Nephron (organoid): Measurements from ENCODE around the gene DCAKD.
A peak's percentile ranks its signal among the peaks of the same experiment; 100 is the strongest.

Experiments
- H3K27ac Mint-ChIP-seq, 3 experiments: 2 replicates each; pipeline ENCODE4 v1.8.0; 2020; ENCODE audit warnings: mixed read lengths in 3 of 3, mild to moderate bottlenecking in 2 of 3, moderate library complexity in 1 of 3
- H3K27me3 Mint-ChIP-seq: 2 replicates; pipeline ENCODE4 v1.8.0; 2021; ENCODE audit warnings: low read depth, mild to moderate bottlenecking, moderate library complexity, mixed read lengths
- H3K36me3 Mint-ChIP-seq: 2 replicates; pipeline ENCODE4 v1.8.0; 2020; ENCODE audit warnings: low read depth, mixed read lengths
- H3K4me1 Mint-ChIP-seq: 2 replicates; pipeline ENCODE4 v1.8.0; 2020; ENCODE audit warnings: mixed read lengths
- H3K4me3 Mint-ChIP-seq, 3 experiments: 2 replicates each; pipeline ENCODE4 v1.8.0; 2020; ENCODE audit warnings: mild to moderate bottlenecking in 3 of 3, mixed read lengths in 3 of 3, moderate library complexity in 2 of 3
- H3K9me3 Mint-ChIP-seq: 2 replicates; pipeline ENCODE4 v1.8.0; 2020; ENCODE audit warnings: mixed read lengths
- TF ChIP-seq, protein P1 (sequence below), 3 experiments: fragments of 200-600 bp; sonication (generic); IDR thresholded peaks; one replicate each; pipeline ENCODE4 v1.5.0; 2021; ENCODE audit warnings: antibody characterized with exemption in 3 of 3; ENCODE audit not compliant: unreplicated experiment in 3 of 3

Gene DCAKD

DNA sequence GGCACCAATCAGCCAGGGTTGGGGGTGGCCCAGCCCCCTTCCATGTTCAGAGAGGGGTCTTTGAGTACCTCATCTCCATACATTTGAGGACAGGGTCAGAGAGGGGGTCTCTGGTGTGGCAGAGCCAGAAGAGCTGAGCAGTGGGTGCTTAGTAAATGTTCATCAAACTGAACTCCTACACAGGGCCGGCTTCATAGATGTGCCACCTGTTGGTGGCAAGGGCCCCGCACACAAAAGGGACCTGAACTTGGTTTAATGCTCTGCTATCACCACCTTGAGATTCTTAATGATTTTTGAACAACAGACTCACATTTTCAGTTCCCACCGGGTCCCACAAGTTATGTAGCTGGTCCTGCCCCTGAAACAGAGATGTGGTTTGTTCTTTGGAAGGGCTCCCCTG lies 74.4 kb downstream of the DCAKD start:
- Mint-ChIP-seq H3K4me3 (peak overlapping the region in 1 of 3 experiments; percentile 19), H3K36me3 (no peaks in the 10 kb centered on the region), H3K9me3 (no peaks in the 10 kb centered on the region), H3K27ac (peak overlapping the region; percentile 50 to 89 (median 81)), H3K4me1 (peaks cover 52% of the 10 kb centered on the region), H3K27me3 (peaks cover 31% of the 10 kb centered on the region)
- TF ChIP-seq, protein P1, sequence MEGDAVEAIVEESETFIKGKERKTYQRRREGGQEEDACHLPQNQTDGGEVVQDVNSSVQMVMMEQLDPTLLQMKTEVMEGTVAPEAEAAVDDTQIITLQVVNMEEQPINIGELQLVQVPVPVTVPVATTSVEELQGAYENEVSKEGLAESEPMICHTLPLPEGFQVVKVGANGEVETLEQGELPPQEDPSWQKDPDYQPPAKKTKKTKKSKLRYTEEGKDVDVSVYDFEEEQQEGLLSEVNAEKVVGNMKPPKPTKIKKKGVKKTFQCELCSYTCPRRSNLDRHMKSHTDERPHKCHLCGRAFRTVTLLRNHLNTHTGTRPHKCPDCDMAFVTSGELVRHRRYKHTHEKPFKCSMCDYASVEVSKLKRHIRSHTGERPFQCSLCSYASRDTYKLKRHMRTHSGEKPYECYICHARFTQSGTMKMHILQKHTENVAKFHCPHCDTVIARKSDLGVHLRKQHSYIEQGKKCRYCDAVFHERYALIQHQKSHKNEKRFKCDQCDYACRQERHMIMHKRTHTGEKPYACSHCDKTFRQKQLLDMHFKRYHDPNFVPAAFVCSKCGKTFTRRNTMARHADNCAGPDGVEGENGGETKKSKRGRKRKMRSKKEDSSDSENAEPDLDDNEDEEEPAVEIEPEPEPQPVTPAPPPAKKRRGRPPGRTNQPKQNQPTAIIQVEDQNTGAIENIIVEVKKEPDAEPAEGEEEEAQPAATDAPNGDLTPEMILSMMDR (IDR thresholded peaks at IDR 0.05; ENCODE audit: unreplicated experiment in 3 of 3) = no peak

DNA sequence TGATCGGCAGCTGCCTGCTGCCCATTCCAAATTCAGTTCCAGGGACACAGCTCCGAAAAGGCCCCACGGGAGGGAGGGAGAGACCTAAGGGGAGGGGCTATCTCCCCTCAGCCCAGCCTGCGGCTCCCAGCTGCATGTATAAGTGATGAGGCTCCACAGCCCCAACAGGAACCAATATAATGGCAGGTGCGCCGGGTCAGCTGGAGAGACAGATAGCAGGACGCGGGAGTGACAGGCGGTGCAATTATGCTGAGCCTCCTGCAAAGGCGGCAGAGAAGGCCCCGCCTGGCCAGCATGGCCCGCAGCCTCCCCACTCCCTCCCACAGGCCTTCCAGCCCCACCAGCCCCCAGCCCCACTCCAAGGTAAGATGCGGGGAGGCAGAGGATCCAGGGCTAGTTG lies 75.2 kb downstream of the DCAKD start:
- Mint-ChIP-seq H3K27ac (no peak overlapping the region), H3K27me3 (peaks cover 38% of the 10 kb centered on the region), H3K36me3 (no peaks in the 10 kb centered on the region), H3K4me3 (no peak overlapping the region), H3K9me3 (no peaks in the 10 kb centered on the region), H3K4me1 (peaks cover 44% of the 10 kb centered on the region)
- TF ChIP-seq, protein P1 (IDR thresholded peaks at IDR 0.05; ENCODE audit: unreplicated experiment in 3 of 3) = no peak
